ENCODE measurements around the gene EMILIN2.
"Not testable (repeated sequence)": the region's sequence is repeated elsewhere in the genome, so short reads cannot be mapped to it uniquely, and the experiment has no call there.

Gene EMILIN2

GRCh38 chr18:2853173-2853925 lies 6.5 kb downstream of the EMILIN2 start:
- H3K4me3 ChIP-seq (ENCODE audit: low read depth, low read length): no peak overlapping the region
- in situ Hi-C loops (cut with HindIII; ENCODE audit: low sequenced_read_pairs): no loop called here
- TF ChIP-seq CTCF (IDR thresholded peaks at IDR 0.05; ENCODE audit: low read depth, low read length): no peak
- no peak for DNase-seq (ENCODE audit: low read depth, low spot score)

GRCh38 chr18:2853926-2854664 lies 7.3 kb downstream of the EMILIN2 start:
- in situ Hi-C loops (cut with HindIII; ENCODE audit: low sequenced_read_pairs): no loop called here
- H3K4me3 ChIP-seq (ENCODE audit: low read depth, low read length): no peak overlapping the region
- TF ChIP-seq CTCF (IDR thresholded peaks at IDR 0.05; ENCODE audit: low read depth, low read length): no peak
- DNase-seq (ENCODE audit: low read depth, low spot score): no peak

- in situ Hi-C loops (cut with HindIII; ENCODE audit: low sequenced_read_pairs): no loop called here
- DNase-seq (ENCODE audit: low read depth, low spot score): no peak
- H3K4me3 ChIP-seq (ENCODE audit: low read depth, low read length): no peak overlapping the region
- TF ChIP-seq CTCF (IDR thresholded peaks at IDR 0.05; ENCODE audit: low read depth, low read length): no peak
Observed at GRCh38 chr18:2854875-2855274, 8.1 kb downstream of the EMILIN2 start.

- no peak for TF ChIP-seq CTCF (IDR thresholded peaks at IDR 0.05; ENCODE audit: low read depth, low read length)
- DNase-seq (ENCODE audit: low read depth, low spot score): no peak
- H3K4me3 ChIP-seq (ENCODE audit: low read depth, low read length): no peak overlapping the region
- in situ Hi-C loops (cut with HindIII; ENCODE audit: low sequenced_read_pairs): no loop called here
Observed at GRCh38 chr18:2855560-2856350, 8.9 kb downstream of the EMILIN2 start.

- DNase-seq (ENCODE audit: low read depth, low spot score): no peak
- no peak overlapping the region for H3K4me3 ChIP-seq (ENCODE audit: low read depth, low read length)
- TF ChIP-seq CTCF (IDR thresholded peaks at IDR 0.05; ENCODE audit: low read depth, low read length): no peak
Observed at GRCh38 chr18:2856547-2857170, 9.9 kb downstream of the EMILIN2 start.

GRCh38 chr18:2857491-2858131 lies 10.8 kb downstream of the EMILIN2 start:
- H3K4me3 ChIP-seq (ENCODE audit: low read depth, low read length): no peak overlapping the region
- peak; percentile 53 for DNase-seq (ENCODE audit: low read depth, low spot score)
- TF ChIP-seq CTCF (IDR thresholded peaks at IDR 0.05; ENCODE audit: low read depth, low read length): no peak
- in situ Hi-C loops (cut with HindIII; ENCODE audit: low sequenced_read_pairs): no loop called here

More at GRCh38 chr18:2856547-2857170, 9.9 kb downstream of the EMILIN2 start:
- in situ Hi-C loops (cut with HindIII; ENCODE audit: low sequenced_read_pairs): no loop called here

- DNase-seq (ENCODE audit: low read depth, low spot score); H3K4me3 ChIP-seq (ENCODE audit: low read depth, low read length); in situ Hi-C loops (cut with HindIII; ENCODE audit: low sequenced_read_pairs): not testable (repeated sequence)
Observed at GRCh38 chr18:2860397-2860796, 13.6 kb downstream of the EMILIN2 start.

GRCh38 chr18:2863997-2864396 lies 17.2 kb downstream of the EMILIN2 start:
- H3K4me3 ChIP-seq (ENCODE audit: low read depth, low read length); DNase-seq (ENCODE audit: low read depth, low spot score); in situ Hi-C loops (cut with HindIII; ENCODE audit: low sequenced_read_pairs): not testable (repeated sequence)

GRCh38 chr18:2866465-2866864 lies 19.7 kb downstream of the EMILIN2 start:
- in situ Hi-C loops (cut with HindIII; ENCODE audit: low sequenced_read_pairs); DNase-seq (ENCODE audit: low read depth, low spot score): not testable (repeated sequence)

More at GRCh38 chr18:2866465-2866864, 19.7 kb downstream of the EMILIN2 start:
- not testable (repeated sequence) for H3K4me3 ChIP-seq (ENCODE audit: low read depth, low read length)
